GM18868 (cell line): ENCODE results near the gene L3MBTL4.
"Not testable (repeated sequence)": the region's sequence is repeated elsewhere in the genome, so short reads cannot be mapped to it uniquely, and the experiment has no call there.

ENCODE experiments used
- ATAC-seq: cut with Tn5 transposase; IDR thresholded peaks from one replicate; pipeline ENCODE4 v1.9.1; 2021; ENCODE audit warnings: mild to moderate bottlenecking, moderate library complexity; ENCODE audit not compliant: unreplicated experiment

The L3MBTL4 gene

GRCh38 chr18:6056171-6056910, 358.4 kb downstream of the L3MBTL4 start:
- ATAC-seq = peak; percentile 88

DNA sequence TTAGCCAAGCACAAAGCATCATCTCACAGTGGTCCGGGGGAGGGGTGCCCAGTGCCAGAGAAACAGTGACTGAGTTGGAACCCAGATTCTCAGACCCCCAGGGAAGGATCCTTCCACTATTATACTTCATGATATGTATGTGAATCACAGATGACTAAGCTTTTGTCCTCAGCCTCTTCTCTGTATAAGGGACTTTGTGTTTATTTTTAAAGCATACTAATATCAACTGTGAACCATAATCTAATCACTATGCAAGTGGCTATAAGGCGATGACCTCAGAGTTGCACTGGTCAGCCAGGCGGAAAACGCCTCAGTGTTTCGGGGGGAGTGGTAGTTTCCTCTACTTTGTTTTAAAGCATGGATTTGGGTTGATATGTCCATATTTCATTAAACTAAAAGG, 359.0 kb downstream of the L3MBTL4 start:
- ATAC-seq = no peak

DNA sequence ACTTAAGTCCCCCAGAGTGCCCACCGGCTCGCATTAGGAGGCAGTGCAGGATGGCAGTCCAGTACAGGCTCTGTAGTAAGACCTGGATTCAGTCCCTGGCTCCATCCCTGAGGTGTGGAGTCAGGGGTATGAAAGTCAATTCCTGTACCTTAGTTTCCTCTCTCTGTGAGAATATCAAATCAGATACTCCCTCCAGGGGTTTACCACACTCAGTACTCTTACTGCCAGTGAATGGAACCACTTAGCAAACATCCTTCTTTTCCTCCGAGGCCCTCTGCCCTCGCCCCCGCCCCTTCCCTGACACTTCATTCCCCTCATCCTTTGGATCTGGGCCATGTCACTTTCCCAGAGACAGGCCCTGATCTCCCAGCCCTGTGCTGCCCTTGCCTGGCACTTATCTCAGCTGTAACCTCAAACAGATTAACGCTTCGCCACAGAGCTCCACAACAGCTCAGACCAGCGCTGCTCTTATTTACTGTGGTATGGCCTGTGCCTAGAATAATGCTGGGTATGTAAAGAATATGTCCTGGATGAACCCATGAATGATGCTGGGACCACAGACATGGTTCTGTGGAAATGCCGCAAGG, 360.4 kb downstream of the L3MBTL4 start:
- no peak for ATAC-seq

GRCh38 chr18:6052449-6052913, 362.2 kb downstream of the L3MBTL4 start:
- no peak for ATAC-seq

DNA sequence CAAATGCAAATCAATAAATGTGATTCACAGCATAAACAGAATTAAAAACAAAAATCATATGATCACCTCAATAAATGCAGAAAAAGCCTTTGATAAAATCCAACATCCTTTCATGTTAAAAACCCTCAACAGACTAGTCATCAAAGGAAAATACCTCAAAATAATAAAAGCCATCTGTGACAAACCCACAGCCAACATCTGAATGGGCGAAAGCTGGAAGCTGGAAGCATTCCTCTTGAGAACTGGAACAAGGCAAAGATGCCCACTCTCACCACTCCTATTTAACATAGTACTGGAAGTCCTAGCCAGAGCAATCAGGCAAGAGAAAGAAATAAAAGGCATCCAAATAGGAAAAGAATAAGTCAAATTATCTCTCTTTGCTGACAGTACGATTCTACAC, 367.1 kb downstream of the L3MBTL4 start:
- ATAC-seq = not testable (repeated sequence)

DNA sequence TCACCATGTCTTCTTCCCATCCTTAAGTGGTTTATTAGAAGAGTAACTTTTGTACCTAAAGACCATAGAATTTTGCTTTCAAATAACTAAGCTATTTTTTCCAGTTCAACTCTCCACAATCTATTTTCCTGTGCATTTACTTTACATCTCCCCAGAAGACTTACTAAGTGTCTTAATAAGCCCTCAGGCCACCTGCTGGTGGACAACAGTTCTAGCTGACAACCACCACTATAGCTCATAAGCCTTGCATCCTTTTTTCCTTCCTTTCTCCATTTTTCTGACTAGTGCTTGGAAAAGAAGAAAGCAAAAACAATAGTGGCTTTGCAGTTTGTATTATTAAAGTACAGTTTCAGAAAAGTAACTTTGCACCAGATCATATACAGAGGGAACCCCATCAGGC, 369.9 kb downstream of the L3MBTL4 start:
- no peak for ATAC-seq

DNA sequence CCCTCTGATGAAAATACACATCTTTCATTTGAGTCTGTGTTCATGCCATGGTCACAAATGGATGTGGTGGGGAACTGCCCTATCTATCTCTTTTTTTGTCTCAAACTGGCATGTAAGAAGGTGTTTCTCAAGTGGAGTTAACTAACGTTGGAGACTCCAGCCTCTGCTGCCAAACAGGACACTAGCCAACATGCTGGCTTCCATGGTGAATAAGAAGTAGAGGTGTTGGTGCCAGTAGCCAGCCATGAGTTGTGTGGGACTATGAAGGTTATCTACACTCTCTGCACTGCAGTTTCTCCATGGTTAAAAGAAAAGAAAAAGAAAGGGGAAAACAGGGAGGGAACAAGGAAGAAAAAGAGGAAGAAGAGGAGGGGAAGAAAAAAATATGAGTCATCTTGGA, 370.4 kb downstream of the L3MBTL4 start:
- ATAC-seq = no peak

GRCh38 chr18:6039055-6039454, 375.7 kb downstream of the L3MBTL4 start:
- ATAC-seq = no peak

DNA sequence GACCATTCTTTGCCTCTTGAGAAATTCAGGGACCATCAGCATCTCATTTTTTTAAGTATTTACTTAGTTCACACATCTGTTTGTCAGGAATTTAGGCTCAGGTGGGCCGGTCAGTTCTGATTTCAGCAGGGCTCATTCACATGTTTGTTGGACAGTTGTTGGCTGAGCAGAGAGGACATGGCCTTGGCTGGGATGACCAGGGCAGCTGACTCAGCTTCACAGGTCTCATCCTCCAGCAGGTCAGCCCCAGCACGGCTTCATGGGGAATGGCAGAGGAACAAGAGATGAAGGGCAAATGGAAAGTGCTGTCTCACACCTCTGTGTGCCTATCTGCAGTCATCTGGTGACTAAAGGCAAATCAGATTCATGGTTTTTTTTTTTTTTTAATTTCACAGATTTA, 383.3 kb downstream of the L3MBTL4 start:
- ATAC-seq = no peak

DNA sequence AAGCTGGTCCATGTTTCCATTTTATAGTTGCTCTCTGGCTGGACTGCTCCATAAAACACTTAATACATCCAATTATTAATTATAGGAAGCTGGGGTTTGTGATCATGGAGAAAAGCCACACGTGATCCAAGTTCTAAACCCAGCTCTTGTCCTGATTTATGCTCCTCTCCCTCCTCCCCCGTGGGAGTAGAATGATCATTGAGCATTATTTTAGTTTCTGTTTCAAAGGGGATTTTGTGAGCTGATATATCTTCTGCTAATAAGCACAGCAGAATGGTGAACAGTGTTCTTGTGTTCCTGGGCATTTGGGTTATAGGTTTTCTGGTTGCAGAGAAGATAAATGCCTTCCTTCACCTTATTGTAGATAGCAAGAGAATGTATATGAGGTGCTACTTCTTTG, 383.7 kb downstream of the L3MBTL4 start:
- ATAC-seq = no peak

DNA sequence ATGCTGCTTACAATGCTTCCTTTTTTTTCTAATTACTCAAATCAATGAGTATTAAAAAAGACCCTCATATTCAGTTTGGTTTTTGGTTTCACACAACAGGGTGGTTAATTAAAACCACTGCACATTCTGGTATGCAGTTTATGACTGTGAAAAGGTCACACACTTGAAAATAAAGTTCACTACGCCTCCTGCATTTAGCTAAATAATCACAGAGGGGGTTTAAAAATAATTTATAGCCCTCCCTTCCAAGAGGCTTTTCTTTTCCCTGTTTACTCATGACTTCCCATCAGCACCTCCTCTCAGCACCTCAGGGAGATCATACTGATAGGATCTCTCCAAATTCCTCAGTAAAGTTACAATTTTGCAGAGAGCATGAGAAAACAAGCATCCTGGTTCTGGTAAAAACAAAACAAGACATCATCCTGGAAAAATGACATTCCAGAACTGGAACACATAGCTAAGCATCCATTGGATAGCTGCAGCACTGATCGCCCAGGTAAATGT, 389.9 kb downstream of the L3MBTL4 start:
- ATAC-seq = no peak

DNA sequence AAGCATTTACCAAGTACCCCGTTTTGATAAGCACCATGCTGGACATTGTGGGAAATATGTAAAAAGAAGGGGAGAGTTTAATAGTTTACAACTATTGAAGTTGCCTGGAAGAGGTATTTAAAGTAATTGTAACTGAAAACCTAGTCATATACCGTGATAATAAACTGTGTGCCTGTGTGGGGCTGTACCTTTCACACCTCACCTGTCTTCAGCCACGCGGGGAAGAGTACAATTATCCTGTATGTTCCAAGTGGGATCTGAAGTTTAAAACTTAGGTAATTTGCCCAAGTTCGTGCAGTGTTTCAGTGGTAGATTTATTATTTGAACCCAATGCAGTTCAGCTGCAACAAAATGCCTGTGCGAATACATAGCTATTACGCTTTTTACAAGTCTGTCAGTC, 391.2 kb downstream of the L3MBTL4 start:
- no peak for ATAC-seq

DNA sequence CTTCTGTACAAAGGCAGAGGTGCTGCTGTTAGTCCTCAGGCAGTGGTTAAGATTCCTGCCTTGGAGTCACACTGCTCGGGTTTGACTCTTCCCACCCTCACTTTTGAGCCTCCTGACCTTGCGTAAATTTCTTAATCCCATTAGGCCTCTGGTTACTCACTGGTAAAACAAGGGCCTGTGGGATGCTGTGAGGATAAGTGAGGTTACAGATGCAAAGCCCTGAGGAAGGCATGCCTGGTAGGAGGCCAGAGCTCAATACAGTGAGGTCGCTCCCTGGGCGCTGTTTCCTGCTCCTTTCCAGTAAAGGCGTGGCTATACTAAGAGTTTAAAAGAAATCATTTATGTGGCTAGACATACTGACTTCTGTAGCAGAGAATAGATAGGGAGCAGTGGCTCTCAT, 391.9 kb downstream of the L3MBTL4 start:
- ATAC-seq = no peak

- no peak for ATAC-seq
Observed at GRCh38 chr18:6022074-6022444, 392.7 kb downstream of the L3MBTL4 start.

GRCh38 chr18:6021306-6022073, 393.2 kb downstream of the L3MBTL4 start:
- no peak for ATAC-seq

DNA sequence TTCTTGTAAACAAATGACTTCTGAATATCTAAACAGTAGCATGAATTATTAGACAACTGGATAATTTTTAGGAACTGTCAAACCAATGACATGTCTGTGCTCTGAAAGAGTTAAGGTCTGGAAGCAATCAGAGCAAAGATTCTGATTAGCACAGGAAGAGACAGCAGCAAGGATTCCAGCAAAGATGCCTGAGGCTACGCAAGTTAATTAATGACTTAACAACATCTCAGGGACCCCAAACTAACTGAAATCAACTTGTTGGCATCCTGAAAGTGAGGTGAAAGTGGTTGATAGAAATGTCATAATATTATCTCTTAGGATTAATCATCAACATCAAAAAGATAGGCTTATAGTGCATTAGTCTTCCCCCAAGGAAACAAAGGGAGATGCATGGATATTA, 396.0 kb downstream of the L3MBTL4 start:
- no peak for ATAC-seq

DNA sequence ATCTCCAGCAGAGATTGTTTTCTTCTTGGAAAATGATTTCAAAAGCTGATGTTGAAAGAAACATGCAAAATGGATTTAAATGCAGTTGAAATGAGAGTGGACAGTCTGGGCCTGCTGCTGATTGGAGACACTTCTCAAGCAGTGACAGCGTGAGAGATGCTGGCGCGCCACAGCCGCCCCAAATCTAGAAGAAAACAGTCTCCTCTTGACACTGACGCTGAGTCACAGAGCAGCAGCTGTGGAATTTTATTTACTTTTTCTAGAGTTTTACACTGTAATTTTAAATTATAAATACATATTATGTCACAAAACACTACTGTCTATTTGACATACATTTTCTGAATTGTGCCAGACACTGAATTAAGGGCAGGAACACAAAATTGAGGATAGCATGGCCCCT, 397.5 kb downstream of the L3MBTL4 start:
- no peak for ATAC-seq

- ATAC-seq = no peak
Observed at GRCh38 chr18:6015364-6015763, 399.3 kb downstream of the L3MBTL4 start.

- ATAC-seq = no peak
Observed at GRCh38 chr18:6013171-6013810, 401.4 kb downstream of the L3MBTL4 start.

DNA sequence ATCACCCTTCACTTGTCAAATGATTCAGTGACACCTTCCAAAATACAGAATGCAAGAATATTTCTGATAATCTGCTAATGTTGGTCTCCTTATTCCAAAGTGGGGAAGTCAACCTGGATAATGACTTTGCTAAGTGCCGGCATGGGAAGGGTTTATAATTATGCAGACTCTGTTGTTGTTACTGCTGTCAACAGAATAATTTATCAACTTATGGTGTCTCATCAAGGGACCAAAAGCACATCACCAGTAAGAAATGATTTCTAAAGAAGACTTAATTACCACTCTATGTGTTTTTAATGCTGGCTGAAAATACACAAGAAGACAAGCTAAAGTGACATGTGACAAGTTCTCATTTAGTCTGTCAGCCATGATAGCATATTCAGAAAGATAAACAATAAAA, 403.8 kb downstream of the L3MBTL4 start:
- no peak for ATAC-seq

DNA sequence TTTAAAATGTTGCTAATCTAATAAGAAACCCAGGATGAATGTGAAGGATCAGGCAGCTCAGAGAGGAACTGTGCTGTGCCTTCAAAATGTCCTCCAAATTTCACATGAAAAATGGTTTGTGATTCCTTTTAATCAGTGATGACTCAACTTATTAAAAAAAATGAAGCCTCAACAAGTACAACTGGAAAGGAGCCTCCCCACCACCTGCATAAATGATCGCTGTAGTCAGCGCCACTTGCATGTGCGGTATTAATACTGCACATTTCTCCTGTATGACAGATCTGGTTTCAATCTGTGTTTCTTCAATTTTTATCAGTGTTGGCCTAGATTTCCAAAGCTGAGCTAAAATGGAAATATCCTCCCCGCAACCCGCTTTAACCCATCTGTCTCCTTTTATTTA, 404.4 kb downstream of the L3MBTL4 start:
- ATAC-seq = no peak
